CD4-positive, alpha-beta T cell treated with Interleukin-17A for 1 hour (primary cell): ENCODE results near the gene RBCK1.
"Not testable (repeated sequence)": the region's sequence is repeated elsewhere in the genome, so short reads cannot be mapped to it uniquely, and the experiment has no call there.

ENCODE experiments used
- DNase-seq: peaks from one replicate; pipeline ENCODE4 v3.0.0-alpha.2; 2020

The RBCK1 gene

DNA sequence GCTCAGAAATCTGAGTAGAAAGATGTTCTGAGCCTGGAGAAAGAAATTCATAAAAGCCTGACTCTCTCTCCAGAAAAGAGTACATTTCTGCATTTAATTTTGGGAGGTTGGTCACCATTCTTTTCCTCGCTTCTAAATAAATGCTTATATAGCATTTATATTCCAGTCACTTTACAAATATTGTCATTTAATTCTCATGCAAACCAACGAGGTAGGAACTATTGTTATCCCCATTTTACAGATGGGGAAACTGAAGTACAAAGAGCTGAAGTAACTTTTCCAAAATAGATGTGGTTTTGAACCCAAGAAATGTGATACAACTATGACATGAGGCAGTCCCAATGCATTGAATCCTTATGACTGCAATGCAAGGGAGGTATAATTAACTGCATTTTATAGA lies 32.0 kb upstream of the RBCK1 start:
- no peak for DNase-seq

DNA sequence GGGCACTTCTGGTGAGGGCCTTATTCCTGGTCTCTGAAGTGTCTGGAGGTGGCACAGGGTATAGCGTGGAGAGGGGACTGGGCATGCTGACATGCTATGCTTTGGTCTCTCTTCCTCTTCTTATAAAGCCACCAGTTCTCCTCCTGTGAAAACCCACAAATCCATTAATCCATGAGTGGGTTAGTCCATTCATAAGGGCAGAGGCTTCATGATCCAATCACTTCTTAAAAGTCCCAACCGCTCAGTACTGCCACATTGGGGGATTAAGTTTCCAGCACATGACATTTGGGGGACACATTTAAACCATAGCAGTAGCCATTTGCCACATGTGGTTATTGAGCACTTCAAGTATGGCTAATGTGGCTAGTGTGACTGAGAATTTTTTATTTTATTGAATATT lies 31.3 kb upstream of the RBCK1 start:
- no peak for DNase-seq

DNA sequence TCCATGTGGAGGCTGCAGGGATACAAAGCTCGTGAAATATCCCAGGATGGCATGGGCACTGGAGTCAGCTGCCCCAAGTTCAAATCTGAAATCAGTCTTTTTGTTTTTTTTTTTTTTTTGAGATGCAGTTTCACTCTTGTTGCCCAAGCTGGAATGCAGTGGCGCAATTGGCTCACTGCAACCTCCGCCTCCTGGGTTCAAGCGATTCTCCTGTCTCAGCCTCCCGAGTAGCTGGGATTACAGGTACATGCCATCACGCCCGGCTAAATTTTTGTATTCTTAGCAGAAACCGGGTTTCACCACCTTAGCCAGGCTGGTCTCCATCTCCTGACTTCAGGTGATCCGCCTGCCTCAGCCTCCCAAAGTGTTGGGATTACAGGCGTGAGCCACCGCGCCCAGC lies 30.5 kb upstream of the RBCK1 start:
- DNase-seq = not testable (repeated sequence)

DNA sequence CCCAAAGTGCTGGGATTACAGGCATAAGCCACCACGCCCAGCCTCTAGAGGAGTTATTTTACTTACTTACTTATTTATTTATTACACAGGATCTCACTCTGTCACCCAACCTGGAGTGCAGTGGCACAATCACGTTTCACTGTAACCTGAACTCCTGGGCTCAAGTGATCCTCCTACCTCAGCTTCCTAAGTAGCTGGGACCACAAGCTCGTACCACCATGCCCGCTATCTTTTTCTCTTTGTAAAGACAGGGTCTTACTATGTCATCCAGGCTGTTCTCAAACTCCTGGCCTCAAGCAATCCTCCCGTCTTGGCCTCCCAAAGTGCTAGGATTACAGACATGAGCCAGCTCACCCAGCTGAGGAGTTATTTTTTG lies 29.1 kb upstream of the RBCK1 start:
- DNase-seq = no peak

DNA sequence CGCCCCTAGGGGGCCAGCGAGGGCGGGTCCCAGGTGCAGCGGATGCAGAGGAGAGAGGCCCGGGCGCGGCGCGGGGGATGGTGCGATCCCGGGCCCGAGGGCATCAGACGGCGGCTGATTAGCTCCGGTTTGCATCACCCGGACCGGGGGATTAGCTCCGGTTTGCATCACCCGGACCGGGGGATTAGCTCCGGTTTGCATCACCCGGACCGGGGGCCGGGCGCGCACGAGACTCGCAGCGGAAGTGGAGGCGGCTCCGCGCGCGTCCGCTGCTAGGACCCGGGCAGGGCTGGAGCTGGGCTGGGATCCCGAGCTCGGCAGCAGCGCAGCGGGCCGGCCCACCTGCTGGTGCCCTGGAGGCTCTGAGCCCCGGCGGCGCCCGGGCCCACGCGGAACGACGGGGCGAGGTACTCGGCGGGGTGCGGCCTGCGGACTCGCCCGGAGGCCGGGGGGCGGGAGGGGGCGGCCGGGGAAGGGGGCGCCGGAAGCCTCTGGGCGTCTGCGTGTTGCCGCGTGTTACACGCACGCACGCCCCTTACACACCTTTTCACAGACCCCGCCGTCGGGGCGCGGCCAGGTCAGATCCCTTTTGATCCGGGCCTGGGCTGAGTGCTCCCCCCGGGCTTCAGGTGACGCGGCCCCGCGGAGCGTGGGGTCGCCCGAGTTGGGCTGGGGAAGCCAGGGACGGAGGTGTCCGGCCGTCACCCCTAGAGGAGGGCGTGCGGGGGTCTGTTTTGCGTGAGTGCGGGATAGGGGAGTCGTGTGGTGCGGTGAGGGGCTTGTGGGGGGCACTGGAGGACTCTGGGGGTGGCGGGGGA lies 27.1 kb upstream of the RBCK1 start:
- DNase-seq = peak; percentile 46

DNA sequence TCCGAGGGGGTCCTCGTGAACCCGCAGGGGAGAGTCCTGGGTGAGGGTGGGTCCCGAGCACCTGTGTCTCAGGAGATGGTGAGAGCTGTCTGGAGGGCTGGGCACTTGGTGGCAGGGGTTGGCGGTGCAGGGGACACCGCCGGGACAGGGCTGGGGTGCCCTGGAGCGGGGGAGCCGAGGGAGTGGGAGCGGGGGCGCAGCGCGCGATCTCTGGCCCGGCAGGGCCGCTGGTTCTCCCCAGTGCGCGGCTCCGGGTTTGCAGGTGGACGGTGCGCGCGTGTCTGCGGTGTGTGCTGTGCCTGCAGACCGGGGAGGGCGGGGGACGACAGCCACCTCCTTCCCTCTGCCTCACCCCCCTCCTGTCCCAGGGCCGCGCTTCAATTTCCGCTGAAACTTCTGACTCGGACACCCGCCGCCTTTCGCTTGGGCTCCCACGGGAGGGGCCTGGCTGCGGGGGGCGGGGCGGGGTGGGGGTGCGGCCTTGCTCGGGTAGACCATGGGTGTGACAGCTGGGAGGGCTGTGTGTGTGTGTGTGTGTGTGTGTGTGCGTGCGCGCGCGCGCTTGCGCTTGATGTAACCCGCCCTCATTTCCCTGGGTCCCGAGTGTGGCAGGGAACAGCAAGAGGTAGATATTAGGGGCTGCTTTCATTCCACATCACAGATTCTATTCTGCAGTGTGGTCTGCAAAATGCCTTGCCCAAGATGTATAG lies 26.4 kb upstream of the RBCK1 start:
- DNase-seq = peak; percentile 84

DNA sequence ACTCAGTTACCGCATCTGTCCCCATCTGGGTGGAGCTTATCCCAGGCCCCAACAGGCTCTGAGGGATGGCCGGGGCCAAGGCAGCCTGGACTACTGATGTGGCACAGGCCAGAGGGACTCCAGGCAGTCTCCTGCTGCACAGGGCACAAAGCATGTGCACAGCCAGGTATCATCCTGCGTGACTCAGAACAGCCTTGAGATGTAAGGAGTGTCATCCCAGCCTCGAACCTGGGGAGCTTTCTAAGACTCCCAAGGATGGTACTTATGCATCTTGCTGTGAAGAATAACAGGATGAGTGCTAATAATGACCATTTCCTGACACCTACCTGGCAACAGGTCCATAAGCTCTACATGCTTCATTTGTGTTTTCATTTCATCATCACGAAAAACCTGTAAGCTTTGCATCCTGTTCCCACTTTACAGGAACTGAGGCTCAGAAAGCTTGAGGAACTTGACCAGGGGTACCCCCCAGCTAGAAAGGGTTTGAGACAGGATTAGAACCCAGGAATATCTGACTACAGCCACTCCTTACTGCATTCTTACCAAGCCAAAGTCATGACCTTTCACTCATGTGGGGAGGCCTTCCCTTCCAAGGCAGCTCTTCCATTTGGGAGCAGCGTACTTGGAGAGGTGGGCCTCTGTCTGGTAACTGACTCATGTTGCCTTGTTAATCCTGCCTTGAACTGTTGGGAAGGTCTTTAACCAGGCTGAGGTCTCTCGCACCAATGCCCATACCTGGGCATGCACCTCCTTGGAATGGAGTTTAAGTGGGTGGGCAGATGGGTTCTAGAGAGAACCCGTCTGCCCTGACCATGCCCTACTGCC lies 25.6 kb upstream of the RBCK1 start:
- no peak for DNase-seq

DNA sequence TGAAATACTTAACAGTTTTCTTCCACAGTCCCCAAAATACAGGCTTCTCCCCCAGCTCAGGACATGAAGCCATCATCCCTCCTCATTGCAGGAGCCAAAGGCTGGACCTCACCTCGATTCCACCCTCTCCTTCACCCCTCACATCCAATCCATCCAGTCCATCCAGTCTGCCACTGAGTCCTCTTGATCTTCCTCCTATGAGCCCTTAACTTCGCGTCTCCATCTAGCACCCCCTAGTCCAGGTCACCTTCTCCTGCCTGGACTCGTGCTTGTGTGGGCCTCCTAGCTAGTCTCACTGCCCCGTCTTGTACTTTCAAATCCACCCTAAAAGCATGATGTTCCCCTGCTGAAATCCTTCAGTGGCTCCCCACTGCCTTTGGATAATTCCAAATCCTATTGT lies 24.2 kb upstream of the RBCK1 start:
- no peak for DNase-seq

DNA sequence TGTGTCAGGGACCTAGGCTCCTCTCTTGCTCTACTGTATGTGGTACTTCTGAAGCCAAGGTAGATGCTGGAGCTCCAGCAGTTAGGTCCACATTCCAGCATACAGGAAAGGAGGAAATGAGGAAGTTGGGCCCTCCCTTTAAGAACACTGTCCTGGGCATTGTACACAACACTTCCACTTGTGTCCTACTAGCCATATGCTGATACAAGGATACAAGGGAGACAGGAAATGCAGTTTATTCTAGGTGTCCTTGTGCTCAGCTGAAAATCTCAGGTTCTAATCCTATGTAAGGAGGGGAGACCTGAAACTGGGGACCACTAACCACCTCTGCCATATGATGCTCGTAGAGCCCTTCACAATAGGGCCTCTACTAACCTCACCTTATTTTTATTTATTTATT lies 23.4 kb upstream of the RBCK1 start:
- no peak for DNase-seq

DNA sequence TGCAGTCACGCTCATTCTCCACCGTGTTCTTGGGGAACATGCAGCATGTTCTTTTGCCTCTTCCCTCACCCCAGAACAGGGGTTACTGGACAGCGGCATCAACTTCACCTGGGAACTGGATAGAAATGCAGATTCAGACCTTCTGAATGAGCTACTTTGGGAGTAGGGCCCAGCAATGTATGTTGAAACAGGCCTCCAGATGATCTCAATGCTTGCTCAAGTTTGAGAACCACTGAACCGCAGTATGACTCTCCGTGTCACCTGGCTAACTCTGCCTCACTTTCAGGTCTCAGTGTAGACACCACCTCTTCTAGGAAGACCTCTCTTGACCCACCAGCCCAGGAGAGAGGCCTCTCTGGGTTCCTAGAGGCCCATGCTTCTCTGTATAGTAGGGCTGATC lies 22.7 kb upstream of the RBCK1 start:
- DNase-seq = no peak

DNA sequence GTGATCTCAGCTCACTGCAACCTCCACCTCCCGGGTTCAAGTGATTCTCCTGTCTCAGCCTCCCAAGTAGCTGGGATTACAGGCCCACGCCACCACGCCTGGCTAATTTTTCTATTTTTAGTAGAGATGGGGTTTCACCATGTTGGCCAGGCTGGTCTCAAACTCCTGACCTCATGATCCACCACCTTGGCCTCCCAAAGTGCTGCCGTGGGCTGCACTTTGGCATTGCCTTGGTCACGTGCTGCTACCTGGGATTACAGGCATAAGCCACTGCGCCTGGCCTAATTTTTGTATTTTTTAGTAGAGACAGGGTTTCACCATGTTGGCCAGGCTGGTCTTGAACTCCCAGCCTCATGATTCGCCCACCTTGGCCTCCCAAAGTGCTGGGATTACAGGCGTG lies 21.5 kb upstream of the RBCK1 start:
- DNase-seq = not testable (repeated sequence)

DNA sequence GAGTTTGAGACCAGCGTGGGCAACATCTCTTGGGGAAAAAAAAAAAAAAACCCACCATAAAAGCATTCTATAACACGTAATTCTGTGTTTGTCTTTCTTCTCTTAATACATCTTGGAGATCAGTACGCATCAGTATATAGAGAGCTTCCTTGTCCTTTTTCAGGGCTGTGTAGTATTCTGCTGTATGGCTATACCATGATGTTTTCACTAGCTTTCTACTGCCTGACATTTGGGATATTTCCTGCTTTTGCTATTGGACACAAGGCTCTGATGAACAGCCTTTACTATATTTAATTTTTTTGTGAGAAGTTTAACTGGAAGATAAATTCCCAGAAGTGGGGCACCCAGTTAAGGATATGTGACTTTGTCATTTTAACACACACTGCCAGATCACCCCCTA lies 20.6 kb upstream of the RBCK1 start:
- no peak for DNase-seq

DNA sequence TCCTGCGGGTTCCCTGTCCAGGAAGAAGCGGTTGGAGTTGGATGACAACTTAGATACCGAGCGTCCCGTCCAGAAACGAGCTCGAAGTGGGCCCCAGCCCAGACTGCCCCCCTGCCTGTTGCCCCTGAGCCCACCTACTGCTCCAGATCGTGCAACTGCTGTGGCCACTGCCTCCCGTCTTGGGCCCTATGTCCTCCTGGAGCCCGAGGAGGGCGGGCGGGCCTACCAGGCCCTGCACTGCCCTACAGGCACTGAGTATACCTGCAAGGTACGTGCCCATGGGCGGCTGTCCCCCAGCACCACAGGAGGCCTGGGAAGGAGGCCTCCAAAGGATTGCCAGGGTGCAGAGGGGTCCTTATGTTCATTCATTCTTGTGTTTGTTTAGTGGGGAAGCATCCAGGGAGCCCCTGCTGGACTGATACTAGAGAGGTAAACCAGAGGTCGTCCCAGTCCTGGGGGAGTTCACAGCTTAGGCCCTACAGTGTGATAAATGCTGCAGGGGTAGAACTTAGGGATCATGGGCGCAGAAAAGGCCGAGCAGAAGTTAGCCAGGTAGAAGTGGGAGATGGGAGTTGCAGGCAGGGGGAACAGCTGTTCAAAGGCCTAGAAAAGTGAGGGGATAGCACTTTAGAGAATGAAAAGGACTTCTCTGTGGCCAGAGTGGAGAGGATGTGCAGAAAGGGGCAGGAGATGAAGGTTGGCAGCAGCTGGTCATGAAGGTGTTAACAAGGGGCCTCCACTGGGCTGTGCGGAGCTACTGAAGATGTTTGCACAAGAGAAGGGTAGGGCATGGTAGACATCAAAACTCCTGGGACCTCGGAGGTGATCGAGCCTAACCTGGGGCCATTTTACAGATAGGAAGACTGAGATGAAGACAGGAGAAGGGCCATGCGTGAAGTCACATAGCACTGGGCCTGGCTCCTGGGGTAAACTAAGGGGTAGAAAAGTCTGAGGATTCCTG lies 19.8 kb upstream of the RBCK1 start:
- no peak for DNase-seq

DNA sequence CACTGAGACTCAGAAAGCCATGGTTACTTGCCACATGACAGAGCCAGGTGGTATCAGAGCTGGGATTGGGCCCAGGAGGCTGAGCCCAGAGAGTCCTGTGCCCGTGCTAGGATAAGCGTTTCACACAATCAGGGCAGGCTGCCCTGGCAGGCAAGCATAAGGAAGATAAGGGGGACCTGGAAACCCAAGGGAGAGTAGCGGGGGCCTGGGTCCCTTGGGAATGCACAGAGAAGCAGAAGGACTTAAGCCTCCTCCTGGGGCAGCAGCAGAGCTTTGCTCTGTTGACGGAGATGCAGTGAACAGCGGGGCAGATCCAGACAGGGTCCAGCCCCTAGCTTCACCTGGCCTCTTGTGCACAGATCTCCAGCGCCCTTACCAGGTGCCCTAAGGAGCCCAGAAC lies 18.9 kb upstream of the RBCK1 start:
- DNase-seq = no peak

DNA sequence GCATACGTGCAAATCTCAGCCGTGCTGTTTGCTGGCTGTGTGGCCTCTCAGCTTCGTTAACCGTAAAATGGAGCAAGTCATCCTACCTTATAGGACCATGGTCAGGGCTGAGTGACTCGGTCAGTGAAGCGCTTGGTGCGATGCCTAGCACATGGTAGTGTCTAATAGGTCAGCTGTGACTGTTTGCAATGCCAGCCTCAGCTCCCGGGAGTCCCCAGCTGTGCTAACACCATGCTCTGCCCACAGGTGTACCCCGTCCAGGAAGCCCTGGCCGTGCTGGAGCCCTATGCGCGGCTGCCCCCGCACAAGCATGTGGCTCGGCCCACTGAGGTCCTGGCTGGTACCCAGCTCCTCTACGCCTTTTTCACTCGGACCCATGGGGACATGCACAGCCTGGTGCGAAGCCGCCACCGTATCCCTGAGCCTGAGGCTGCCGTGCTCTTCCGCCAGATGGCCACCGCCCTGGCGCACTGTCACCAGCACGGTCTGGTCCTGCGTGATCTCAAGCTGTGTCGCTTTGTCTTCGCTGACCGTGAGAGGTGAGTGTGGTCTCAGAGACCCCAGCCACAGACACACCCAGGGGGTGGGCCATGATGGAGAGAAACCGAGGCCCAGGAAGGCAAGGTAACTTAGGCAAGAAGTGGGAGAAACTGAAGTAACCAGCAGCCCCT lies 16.9 kb upstream of the RBCK1 start:
- DNase-seq = no peak

DNA sequence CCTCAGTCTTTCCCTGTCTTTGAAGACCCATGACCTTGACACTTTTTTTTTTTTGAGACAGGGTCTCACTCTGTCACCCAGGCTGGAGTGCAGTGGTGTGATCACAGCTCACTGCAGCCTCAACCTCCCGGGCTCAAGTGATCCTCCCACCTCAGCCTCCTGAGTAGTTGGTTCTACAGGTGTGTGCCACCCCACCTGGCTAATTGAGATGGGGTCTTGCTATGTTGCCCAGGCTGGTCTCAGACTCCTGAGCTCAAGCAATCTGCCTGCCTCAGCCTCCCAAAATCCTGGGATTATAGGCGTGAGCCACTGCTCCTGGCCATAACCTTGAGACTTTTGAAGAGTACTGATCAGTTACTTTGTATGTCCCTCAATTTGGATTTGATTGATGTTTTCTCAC lies 14.8 kb upstream of the RBCK1 start:
- DNase-seq = not testable (repeated sequence)

DNA sequence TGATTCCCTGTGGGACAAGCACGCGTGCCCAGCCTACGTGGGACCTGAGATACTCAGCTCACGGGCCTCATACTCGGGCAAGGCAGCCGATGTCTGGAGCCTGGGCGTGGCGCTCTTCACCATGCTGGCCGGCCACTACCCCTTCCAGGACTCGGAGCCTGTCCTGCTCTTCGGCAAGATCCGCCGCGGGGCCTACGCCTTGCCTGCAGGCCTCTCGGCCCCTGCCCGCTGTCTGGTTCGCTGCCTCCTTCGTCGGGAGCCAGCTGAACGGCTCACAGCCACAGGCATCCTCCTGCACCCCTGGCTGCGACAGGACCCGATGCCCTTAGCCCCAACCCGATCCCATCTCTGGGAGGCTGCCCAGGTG lies 11.9 kb upstream of the RBCK1 start:
- no peak for DNase-seq

DNA sequence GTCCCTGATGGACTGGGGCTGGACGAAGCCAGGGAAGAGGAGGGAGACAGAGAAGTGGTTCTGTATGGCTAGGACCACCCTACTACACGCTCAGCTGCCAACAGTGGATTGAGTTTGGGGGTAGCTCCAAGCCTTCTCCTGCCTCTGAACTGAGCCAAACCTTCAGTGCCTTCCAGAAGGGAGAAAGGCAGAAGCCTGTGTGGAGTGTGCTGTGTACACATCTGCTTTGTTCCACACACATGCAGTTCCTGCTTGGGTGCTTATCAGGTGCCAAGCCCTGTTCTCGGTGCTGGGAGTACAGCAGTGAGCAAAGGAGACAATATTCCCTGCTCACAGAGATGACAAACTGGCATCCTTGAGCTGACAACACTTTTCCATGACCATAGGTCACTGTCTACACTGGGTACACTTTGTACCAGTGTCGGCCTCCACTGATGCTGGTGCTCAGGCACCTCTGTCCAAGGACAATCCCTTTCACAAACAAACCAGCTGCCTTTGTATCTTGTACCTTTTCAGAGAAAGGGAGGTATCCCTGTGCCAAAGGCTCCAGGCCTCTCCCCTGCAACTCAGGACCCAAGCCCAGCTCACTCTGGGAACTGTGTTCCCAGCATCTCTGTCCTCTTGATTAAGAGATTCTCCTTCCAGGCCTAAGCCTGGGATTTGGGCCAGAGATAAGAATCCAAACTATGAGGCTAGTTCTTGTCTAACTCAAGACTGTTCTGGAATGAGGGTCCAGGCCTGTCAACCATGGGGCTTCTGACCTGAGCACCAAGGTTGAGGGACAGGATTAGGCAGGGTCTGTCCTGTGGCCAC lies 11.3 kb upstream of the RBCK1 start:
- DNase-seq = no peak

DNA sequence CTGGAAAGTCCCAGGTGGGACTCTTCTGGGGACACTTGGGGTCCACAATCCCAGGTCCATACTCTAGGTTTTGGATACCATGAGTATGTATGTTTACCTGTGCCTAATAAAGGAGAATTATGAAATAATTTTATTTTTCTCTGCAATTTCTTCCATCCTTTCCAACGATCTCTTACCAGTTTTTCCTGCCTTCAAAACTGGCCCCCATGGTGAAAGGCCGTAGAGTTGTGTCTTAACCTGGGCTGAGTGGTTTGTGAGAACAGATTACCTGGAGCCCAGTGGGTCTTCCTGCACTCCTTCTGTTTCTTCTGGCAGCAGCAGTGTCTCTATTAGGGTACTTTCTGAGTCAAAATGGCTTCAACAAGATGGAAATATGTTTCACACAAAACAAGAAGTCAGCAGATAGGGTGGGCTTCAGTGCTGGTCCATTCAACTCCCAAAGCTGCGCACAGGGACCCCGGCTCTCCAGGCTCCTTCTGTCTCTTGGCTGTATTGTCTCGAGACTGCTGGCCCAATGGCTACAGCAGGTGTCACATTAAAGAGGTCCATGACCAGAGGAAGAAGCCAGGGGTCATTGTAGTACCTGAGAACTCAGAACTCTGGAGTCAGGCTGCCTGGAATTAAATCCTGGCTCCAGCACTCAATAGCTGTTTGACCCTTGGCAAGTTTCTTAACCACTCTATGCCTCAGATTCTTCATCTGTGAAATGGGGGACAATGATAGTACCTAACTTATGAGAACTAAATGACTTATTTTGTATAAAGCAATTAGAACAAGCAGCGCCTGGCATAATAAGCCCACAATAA lies 10.5 kb upstream of the RBCK1 start:
- DNase-seq = no peak

DNA sequence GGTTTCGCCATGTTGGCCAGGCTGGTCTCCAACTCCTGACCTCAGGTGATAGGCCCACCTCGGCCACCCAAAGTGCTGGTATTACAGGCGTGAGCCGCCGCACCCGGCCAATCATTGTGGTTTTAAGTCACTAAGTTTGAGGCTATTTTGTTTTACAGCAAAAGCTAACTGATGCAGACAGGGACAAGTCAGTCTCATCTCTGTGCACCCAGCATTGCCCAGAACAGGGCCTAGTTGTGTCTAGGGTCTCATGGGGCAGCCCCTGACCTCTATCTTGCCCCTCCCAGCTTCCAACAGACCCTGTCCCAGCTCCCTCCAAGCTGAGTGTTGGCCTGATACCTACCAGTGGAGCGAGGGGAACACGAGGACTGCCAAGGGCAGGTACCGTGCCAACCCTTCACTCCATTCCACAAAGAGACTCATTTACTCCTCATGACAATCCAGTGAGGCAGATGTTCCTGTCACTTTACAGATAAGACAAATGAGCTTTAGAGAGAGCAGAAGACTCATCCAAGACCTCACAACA lies 8.9 kb upstream of the RBCK1 start:
- DNase-seq = no peak
